Thyroid gland (tissue), 4 donors: ENCODE measurements around the gene TRIM27.

Experiments
- CTCF ChIP-seq, 6 experiments: fragments of 200-600 bp in 3 of 6; fragments of 450-650 bp in 3 of 6; sonication (generic) in 3 of 6; IDR thresholded peaks; one replicate each; pipeline ENCODE4 v1.5.1; 2016 to 2019; ENCODE audit warnings: antibody characterized with exemption in 6 of 6, mild to moderate bottlenecking in 2 of 6, inconsistent platforms in 1 of 6, moderate library complexity in 1 of 6
- POLR2A ChIP-seq, 2 donors: fragments of 450-650 bp; IDR thresholded peaks; one replicate each; pipeline ENCODE4 v1.6.1; 2017; ENCODE audit warnings: antibody characterized with exemption in 2 of 2, mild to moderate bottlenecking in 2 of 2, moderate library complexity in 1 of 2

GRCh38 chr6:28965706-28966105, 41.9 kb upstream of the TRIM27 start:
- no peak for TF ChIP-seq CTCF (IDR thresholded peaks at IDR 0.05)
- no peak for TF ChIP-seq POLR2A (IDR thresholded peaks at IDR 0.05)
